Stomach smooth muscle (tissue), 2 donors: Measurements from ENCODE around the gene ANKHD1.

Source experiments
- H3K27ac ChIP-seq: one replicate; pipeline ENCODE4 v1.7.0; 2013; ENCODE audit warnings: mild to moderate bottlenecking, low read length, inconsistent platforms
- H3K27me3 ChIP-seq, 2 donors: one replicate each; pipeline ENCODE4 v1.7.0; 2013; ENCODE audit warnings: low read length in 2 of 2; ENCODE audit not compliant: insufficient read depth in 2 of 2, control insufficient read depth in 1 of 2
- H3K36me3 ChIP-seq, 2 donors: one replicate each; pipeline ENCODE4 v1.7.0; 2013; ENCODE audit warnings: low read length in 2 of 2; ENCODE audit not compliant: control insufficient read depth in 2 of 2, insufficient read depth in 2 of 2
- H3K4me1 ChIP-seq: one replicate; pipeline ENCODE4 v1.7.0; 2013; ENCODE audit warnings: low read length; ENCODE audit not compliant: control insufficient read depth, insufficient read depth
- H3K4me3 ChIP-seq, 2 donors: one replicate each; pipeline ENCODE4 v1.7.0; 2013; ENCODE audit warnings: low read length in 2 of 2
- H3K9ac ChIP-seq, 2 donors: one replicate each; pipeline ENCODE4 v1.7.0; 2013; ENCODE audit warnings: low read length in 2 of 2, mild to moderate bottlenecking in 1 of 2
- H3K9me3 ChIP-seq, 2 donors: one replicate each; pipeline ENCODE4 v1.7.0; 2013; ENCODE audit warnings: low read length in 2 of 2; ENCODE audit not compliant: control insufficient read depth in 2 of 2
- donor health status: healthy.
- donor health status: Pancreatic carcinoma.

ANKHD1 gene

GRCh38 chr5:140563596-140563995 is 162.0 kb downstream of the ANKHD1 start:
- Histone ChIP-seq H3K4me1 (peaks cover 48% of the 10 kb centered on the region), H3K9me3 (no peaks in the 10 kb centered on the region), H3K36me3 (peaks cover 24 to 26% of the 10 kb centered on the region in 2 donors), H3K27ac (peak overlapping the region; percentile 94), H3K27me3 (no peaks in the 10 kb centered on the region), H3K9ac (peak overlapping the region; percentile 89 to 96), H3K4me3 (peak overlapping the region; percentile 59 to 93)

GRCh38 chr5:140564196-140565023 is 162.8 kb downstream of the ANKHD1 start, which contains the start of the genes APBB3 and SLC35A4:
Gene APBB3, minus strand, starts transcription at chr5:140564598. Its CDS starts 353 bp downstream, at chr5:140564245.
Gene SLC35A4, plus strand, starts transcription at chr5:140564828. Its CDS starts 2,342 bp downstream, at chr5:140567170.
- Histone ChIP-seq H3K27ac (peak within 1 kb of the TSS; percentile 94), H3K9ac (peak within 1 kb of the TSS; percentile 89 to 96), H3K36me3 (peaks cover 25 to 29% of the 10 kb centered on the region in 2 donors), H3K4me1 (peaks cover 53% of the 10 kb centered on the region), H3K9me3 (no peaks in the 10 kb centered on the region), H3K27me3 (no peaks in the 10 kb centered on the region), H3K4me3 (peak within 1 kb of the TSS; percentile 93 to 97)

GRCh38 chr5:140565024-140565779 is 163.6 kb downstream of the ANKHD1 start:
- peaks cover 25 to 31% of the 10 kb centered on the region in 2 donors for H3K36me3 ChIP-seq
- H3K27me3 ChIP-seq: no peaks in the 10 kb centered on the region
- no peaks in the 10 kb centered on the region for H3K9me3 ChIP-seq
- H3K27ac ChIP-seq: peak overlapping the region; percentile 94
- peaks cover 57% of the 10 kb centered on the region for H3K4me1 ChIP-seq
- H3K9ac ChIP-seq: peak overlapping the region; percentile 89 to 96
- H3K4me3 ChIP-seq: peak overlapping the region; percentile 93 to 97

- Histone ChIP-seq H3K9ac (no peak overlapping the region), H3K36me3 (peaks cover 24 to 29% of the 10 kb centered on the region in 2 donors), H3K9me3 (no peaks in the 10 kb centered on the region), H3K4me3 (peak overlapping the region in 1 of 2 donors; percentile 93), H3K4me1 (peaks cover 61% of the 10 kb centered on the region), H3K27me3 (no peaks in the 10 kb centered on the region), H3K27ac (no peak overlapping the region)
Measured at GRCh38 chr5:140565780-140566095, 164.1 kb downstream of the ANKHD1 start.

GRCh38 chr5:140566665-140567064 is 165.0 kb downstream of the ANKHD1 start:
- no peak overlapping the region for H3K27ac ChIP-seq
- H3K4me1 ChIP-seq: peaks cover 63% of the 10 kb centered on the region
- H3K27me3 ChIP-seq: no peaks in the 10 kb centered on the region
- no peak overlapping the region for H3K9ac ChIP-seq
- no peaks in the 10 kb centered on the region for H3K9me3 ChIP-seq
- no peak overlapping the region for H3K4me3 ChIP-seq
- H3K36me3 ChIP-seq: peaks cover 23 to 30% of the 10 kb centered on the region in 2 donors

- no peak overlapping the region for H3K27ac ChIP-seq
- no peak overlapping the region for H3K4me3 ChIP-seq
- H3K4me1 ChIP-seq: peaks cover 63% of the 10 kb centered on the region
- H3K27me3 ChIP-seq: no peaks in the 10 kb centered on the region
- no peaks in the 10 kb centered on the region for H3K9me3 ChIP-seq
- peaks cover 23 to 28% of the 10 kb centered on the region in 2 donors for H3K36me3 ChIP-seq
- H3K9ac ChIP-seq: no peak overlapping the region
Measured at GRCh38 chr5:140567136-140567818, 165.6 kb downstream of the ANKHD1 start.

- peaks cover 57% of the 10 kb centered on the region for H3K4me1 ChIP-seq
- H3K36me3 ChIP-seq: peaks cover 23 to 28% of the 10 kb centered on the region in 2 donors
- no peaks in the 10 kb centered on the region for H3K27me3 ChIP-seq
- H3K4me3 ChIP-seq: no peak overlapping the region
- H3K9ac ChIP-seq: no peak overlapping the region
- no peaks in the 10 kb centered on the region for H3K9me3 ChIP-seq
- H3K27ac ChIP-seq: no peak overlapping the region
Measured at GRCh38 chr5:140567871-140568270, 166.2 kb downstream of the ANKHD1 start.

GRCh38 chr5:140568443-140569063 is 166.9 kb downstream of the ANKHD1 start:
- H3K4me3 ChIP-seq: no peak overlapping the region
- H3K4me1 ChIP-seq: peaks cover 53% of the 10 kb centered on the region
- no peak overlapping the region for H3K9ac ChIP-seq
- no peak overlapping the region for H3K27ac ChIP-seq
- no peaks in the 10 kb centered on the region for H3K27me3 ChIP-seq
- H3K9me3 ChIP-seq: no peaks in the 10 kb centered on the region
- peaks cover 23 to 28% of the 10 kb centered on the region in 2 donors for H3K36me3 ChIP-seq

GRCh38 chr5:140569197-140569596 is 167.6 kb downstream of the ANKHD1 start:
- Histone ChIP-seq H3K27ac (no peak overlapping the region), H3K9ac (no peak overlapping the region)

GRCh38 chr5:140570058-140570457 is 168.4 kb downstream of the ANKHD1 start:
- Histone ChIP-seq H3K4me1 (peaks cover 48% of the 10 kb centered on the region), H3K4me3 (no peak overlapping the region), H3K9ac (no peak overlapping the region), H3K27me3 (no peaks in the 10 kb centered on the region), H3K9me3 (no peaks in the 10 kb centered on the region), H3K36me3 (peaks cover 23 to 28% of the 10 kb centered on the region in 2 donors), H3K27ac (peak overlapping the region; percentile 37)

More at GRCh38 chr5:140569197-140569596, 167.6 kb downstream of the ANKHD1 start:
- Histone ChIP-seq H3K9me3 (no peaks in the 10 kb centered on the region), H3K27me3 (no peaks in the 10 kb centered on the region), H3K4me1 (peaks cover 49% of the 10 kb centered on the region), H3K36me3 (peaks cover 23 to 28% of the 10 kb centered on the region in 2 donors), H3K4me3 (no peak overlapping the region)
